GM10248 (cell line): ENCODE results near the gene TKT.
"Not testable (repeated sequence)": the region's sequence is repeated elsewhere in the genome, so short reads cannot be mapped to it uniquely, and the experiment has no call there.

Experiments
- CTCF ChIA-PET: fragments of 300-600 bp; sonication (Branson Sonifier 250); formaldehyde crosslinking; extraction: SDS; loops from one replicate; lab custom pipeline; 2021; ENCODE audit warnings: antibody characterized with exemption; lab: Yijun Ruan, JAX
- POLR2A ChIA-PET: fragments of 350-650 bp; sonication (Branson Sonifier 250); formaldehyde crosslinking; extraction: SDS; loops from one replicate; lab custom pipeline; 2020; ENCODE audit warnings: antibody characterized with exemption; lab: Yijun Ruan, JAX
- DNase-seq: peaks from one replicate; pipeline ENCODE4 v3.0.0; 2012; ENCODE audit errors: extremely low spot score
- CTCF ChIP-seq: IDR thresholded peaks from 2 replicates; pipeline ENCODE4 v1.5.1; 2012; ENCODE audit warnings: mild to moderate bottlenecking, low read depth; ENCODE audit errors: extremely low read depth, missing control alignments, control extremely low read depth

The TKT gene

GRCh38 chr3:53255775-53256703 is at the start of gene TKT:
TSS of gene TKT (minus strand) at chr3:53256022. CDS start at chr3:53255942, 80 bp downstream.
- POLR2A ChIA-PET: no interaction called here

GRCh38 chr3:53303957-53304356 is 48.1 kb upstream of the TKT start:
- DNase-seq: no peak
- POLR2A ChIA-PET: interaction anchor here (0.7 kb wide), 1 partner anchor 12 kb away, joined by 3 read pairs; no protein-coding TSS in a partner anchor
- CTCF ChIA-PET: interaction anchor here (0.9 to 1.0 kb wide), 2 partner anchors 9 to 26 kb away, joined by 3 read pairs; no protein-coding TSS in a partner anchor
- TF ChIP-seq CTCF: no peak

More at GRCh38 chr3:53255775-53256703, at the start of gene TKT:
- no peak for TF ChIP-seq CTCF
- DNase-seq: peak; percentile 99
- CTCF ChIA-PET: no interaction called here

DNA sequence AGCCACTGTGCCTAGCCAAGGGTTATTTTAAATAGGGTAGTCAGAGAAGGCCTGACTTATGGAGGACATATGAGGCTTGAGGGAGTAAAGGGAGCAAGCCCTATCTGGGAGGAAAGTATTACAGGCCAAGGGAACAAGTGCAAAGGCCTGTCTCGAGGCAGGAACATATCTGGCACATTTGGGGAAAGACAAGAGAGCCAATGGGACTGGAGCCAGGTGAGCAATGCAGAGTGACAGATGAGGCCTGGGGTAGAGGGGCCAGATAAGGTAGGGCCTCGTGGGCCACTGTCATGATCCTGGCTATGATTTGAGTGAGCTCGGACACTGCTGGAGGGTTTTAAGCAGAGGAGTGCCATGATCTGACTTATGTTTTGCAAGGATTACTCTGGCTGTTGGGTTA is 47.7 kb upstream of the TKT start:
- CTCF ChIA-PET: interaction anchor here (0.9 to 1.5 kb wide), 4 partner anchors 10 to 44 kb away, joined by 3 read pairs; partner anchors contain the start of gene DCP1A
- no peak for TF ChIP-seq CTCF
- no peak for DNase-seq
- POLR2A ChIA-PET: interaction anchor here (0.7 kb wide), 1 partner anchor 12 kb away, joined by 3 read pairs; no protein-coding TSS in a partner anchor

- DNase-seq: no peak
- no peak for TF ChIP-seq CTCF
- CTCF ChIA-PET: interaction anchor here (1.6 to 2.0 kb wide), 3 partner anchors 10 to 22 kb away, joined by 5 to 6 read pairs (median 5); no protein-coding TSS in a partner anchor
- POLR2A ChIA-PET: no interaction called here
These were observed 45.0 kb upstream of the TKT start for GRCh38 chr3:53300826-53301225.

- TF ChIP-seq CTCF: peak; percentile 73
- CTCF ChIA-PET: interaction anchor here (0.8 to 2.4 kb wide), 14 partner anchors 8 to 411 kb away, joined by 3 to 14 read pairs (median 6); no protein-coding TSS in a partner anchor
- POLR2A ChIA-PET: not testable (repeated sequence)
- DNase-seq: peak; percentile 53
These were observed 43.8 kb upstream of the TKT start for GRCh38 chr3:53299611-53300023.

GRCh38 chr3:53295410-53295809 is 39.6 kb upstream of the TKT start:
- no peak for DNase-seq
- ChIA-PET CTCF (interaction anchor here (1.3 to 1.9 kb wide), 2 partner anchors 9 to 12 kb away, joined by 3 to 9 read pairs; no protein-coding TSS in a partner anchor), POLR2A (no interaction called here)

More at GRCh38 chr3:53295410-53295809, 39.6 kb upstream of the TKT start:
- TF ChIP-seq CTCF: no peak
